ENCODE data around the gene RASEF.

The RASEF gene

GRCh38 chr9:83012922-83013838 lies 49.8 kb downstream of the RASEF start:
- no peak for DNase-seq

GRCh38 chr9:83012168-83012921 lies 50.6 kb downstream of the RASEF start:
- no peak for DNase-seq

GRCh38 chr9:83011611-83012010 lies 51.3 kb downstream of the RASEF start:
- DNase-seq, result no peak

DNA sequence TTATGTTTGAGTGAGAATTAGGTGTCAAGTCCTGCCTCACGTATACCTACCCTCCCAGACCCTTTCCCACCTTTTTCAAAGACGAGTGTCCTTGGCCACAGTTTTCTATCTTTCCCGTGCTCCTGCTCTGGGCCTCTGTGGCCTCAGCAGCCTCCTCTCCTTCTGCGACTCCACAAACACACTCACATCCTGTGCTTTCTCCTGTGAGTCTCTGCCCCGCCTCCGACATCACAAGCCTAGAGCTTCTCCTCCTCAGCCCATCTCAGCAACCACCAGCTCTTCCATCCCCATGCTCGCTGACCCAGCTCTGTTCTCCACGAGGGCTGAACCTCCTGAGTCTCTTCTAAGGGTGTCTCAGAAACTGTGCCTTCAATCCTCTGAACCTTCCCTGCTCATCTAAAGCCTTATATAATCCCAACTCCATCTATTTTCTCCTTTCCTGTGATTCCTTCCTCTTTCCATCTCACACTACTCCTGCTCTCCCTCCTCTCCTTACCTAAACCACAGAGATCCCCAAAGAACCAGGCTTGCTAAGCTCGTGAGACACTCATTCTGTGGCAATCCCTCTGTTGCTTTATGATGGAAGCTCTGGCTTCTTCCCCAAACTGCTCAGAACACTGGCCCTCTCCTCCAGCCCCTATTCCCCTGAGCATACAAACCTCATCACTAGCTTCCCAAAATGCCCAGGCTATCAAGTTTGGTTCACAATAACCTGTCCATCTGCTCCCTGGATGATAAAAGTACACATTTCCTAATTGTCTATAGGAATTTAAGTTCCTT lies 55.2 kb downstream of the RASEF start:
- no peak for DNase-seq

GRCh38 chr9:83006378-83006777 lies 56.6 kb downstream of the RASEF start:
- no peak for DNase-seq

- no peak for DNase-seq
Measured at GRCh38 chr9:83005963-83006362, 57.0 kb downstream of the RASEF start.

DNA sequence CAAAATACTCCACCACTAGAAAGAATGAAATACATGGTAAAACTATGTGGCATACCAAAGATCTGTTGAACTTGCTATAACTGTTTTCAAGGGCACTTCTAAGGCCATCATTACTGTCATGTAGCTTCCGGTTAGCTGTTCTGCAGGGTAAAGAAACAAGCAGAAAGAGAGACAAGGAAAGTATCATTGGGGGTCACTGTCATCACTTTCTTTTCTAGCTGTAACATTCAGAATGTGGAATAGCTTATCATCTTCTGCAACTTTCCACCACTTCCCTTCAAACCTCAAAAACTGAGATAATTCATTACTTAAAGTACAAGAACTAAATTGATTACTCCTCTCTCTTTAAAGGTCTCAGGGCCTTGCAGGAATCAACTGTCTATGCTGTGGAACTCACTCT lies 57.6 kb downstream of the RASEF start:
- no peak for DNase-seq

DNA sequence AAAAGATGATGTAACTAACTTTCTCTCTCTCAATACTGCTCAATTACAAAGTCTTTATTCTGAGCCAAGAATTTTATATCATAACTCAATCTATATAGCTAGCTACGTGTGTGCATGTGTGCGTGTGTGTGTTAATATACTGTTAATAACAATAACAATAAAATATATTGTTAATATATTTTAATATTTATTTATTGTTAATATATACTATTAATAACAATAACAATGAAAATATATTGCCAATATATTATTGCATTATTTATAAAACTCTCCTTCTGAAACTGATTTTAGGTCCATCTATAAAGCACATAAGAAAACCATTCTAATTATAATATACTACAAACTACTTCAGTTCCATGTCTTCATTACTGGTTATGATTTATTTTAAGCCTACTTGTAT lies 60.6 kb downstream of the RASEF start:
- DNase-seq, result no peak

GRCh38 chr9:83000765-83001164 lies 62.2 kb downstream of the RASEF start:
- no peak for DNase-seq

- DNase-seq, result no peak
Measured at GRCh38 chr9:82998409-82998808, 64.5 kb downstream of the RASEF start.

DNA sequence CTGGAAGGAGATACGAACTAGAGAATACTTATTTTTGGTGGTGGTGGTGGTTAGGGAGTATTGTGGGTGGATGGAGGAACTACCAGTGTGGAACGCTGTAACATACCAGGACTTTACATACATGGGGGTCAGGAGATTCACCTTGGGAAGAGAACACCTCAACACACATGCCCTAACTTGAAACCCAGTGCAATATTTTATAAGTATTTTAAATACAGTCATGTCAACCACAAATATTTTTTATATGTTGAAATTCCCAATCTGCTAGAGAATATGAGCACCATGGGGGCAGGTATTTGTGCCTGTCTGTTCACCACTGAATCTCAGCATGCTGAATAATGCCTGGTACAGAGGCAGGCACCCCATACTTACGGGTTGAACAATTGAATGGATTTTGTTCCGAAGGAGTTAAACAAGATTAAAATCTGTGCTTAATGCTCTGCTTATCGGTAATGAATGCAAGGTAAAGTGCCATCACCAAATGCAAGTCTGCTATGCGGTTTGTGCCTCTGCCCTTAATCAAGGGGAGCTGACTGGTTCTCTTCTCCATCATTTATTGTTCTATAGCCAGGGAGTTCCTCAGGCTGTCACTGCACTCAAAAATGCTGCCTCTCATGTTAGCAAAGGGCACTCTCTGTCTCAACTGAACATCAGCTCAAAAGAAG lies 65.3 kb downstream of the RASEF start:
- DNase-seq, result no peak

GRCh38 chr9:82996941-82997340 lies 66.0 kb downstream of the RASEF start:
- DNase-seq, result no peak

- no peak for DNase-seq
Measured at GRCh38 chr9:82993856-82994605, 68.9 kb downstream of the RASEF start.

DNA sequence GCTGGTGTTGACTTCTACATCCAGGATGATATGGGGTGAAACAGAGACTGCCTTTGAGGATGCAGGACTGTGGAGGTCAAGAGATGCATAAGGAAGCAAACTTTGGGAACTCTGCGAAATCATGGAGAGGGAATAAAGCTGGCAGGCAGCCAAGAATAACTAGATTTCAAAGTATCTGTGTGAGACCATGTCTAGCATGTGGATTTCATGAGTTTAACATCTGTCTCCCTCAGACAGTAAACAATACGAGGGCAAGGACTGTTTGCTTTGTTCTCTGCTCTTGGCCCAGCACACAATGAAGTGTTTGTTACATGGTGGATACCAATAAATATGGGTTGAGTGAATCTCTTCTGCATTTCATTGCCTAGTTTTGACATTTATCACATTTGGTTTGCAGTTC lies 71.3 kb downstream of the RASEF start:
- DNase-seq, result no peak

GRCh38 chr9:82989929-82990328 lies 73.0 kb downstream of the RASEF start:
- DNase-seq, result no peak

- DNase-seq, result no peak
Measured at GRCh38 chr9:82988488-82988887, 74.5 kb downstream of the RASEF start.

- no peak for DNase-seq
Measured at GRCh38 chr9:82987370-82988189, 75.4 kb downstream of the RASEF start.

DNA sequence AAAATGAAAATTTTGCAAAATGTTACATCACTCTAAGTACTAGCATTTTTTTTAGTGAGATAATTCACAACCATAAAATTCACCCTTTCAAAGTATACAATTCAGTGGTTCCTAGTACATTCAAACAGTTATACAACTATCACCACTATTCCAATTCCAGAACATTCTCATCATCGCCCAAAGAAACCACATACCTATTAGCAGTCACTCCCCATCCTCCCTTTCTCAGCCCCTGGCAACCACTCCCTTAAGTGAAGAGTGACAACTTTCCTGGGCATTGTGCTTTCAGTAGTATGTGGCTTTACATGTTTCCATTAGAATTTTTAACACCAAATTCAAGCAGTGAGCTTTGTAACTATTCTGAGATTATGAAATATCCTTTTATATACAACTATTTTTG lies 81.4 kb downstream of the RASEF start:
- no peak for DNase-seq

DNA sequence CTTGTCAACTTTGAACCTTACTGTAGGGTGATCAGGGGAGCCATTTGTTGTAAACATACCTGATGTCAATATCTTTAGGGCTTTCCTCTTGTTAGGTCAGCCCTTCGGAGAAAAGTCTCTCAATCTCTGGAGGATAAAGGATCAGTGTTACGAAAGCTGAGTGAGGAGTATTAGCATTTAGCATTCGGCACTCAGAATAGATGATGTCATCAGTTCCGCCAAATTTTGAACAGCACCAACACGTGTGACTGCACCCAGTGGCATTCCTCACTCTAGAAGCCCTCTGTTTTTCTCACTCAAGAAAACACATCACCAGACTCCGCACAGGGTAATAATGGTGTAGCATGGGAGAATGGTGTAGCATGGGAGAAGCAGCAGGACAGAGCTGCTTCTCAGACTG lies 87.8 kb downstream of the RASEF start:
- DNase-seq, result no peak

GRCh38 chr9:82972446-82972845 lies 90.5 kb downstream of the RASEF start:
- no peak for DNase-seq

DNA sequence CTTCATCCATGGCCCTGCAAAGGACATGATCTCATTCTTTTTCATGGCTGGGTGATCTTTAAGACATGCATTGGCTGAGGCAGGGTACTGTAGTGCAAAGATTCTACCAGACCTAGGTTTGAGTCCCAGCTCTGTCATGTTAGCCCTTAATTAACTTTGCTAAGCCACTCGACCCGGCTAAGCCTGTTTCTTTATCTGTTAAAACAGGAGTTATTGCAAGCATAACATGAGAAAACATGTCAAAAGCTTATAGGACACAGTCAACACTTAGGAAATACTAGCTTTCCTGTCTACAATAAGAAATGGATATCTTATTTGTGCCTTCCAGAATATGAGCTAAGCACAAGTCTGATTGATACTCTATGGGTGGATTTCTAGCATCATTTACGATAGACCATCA lies 92.6 kb downstream of the RASEF start:
- no peak for DNase-seq
